Measurements from ENCODE around the gene PHETA1.

The PHETA1 gene

GRCh38 chr12:111314953-111315539, 53.8 kb downstream of the PHETA1 start:
- H3K27ac ChIP-seq = no peak overlapping the region
- H3K4me1 ChIP-seq (ENCODE audit: control insufficient read depth in 1 of 2, insufficient read depth in 1 of 2, low read depth in 1 of 2, low read length in 1 of 2) = peaks cover 0 to 5% of the 10 kb centered on the region in 2 experiments
- H3K36me3 ChIP-seq = no peaks in the 10 kb centered on the region
- H3K27me3 ChIP-seq = no peaks in the 10 kb centered on the region
- no peaks in the 10 kb centered on the region for H3K9me3 ChIP-seq
- H3K4me3 ChIP-seq (ENCODE audit: low read depth in 1 of 2, low read length in 1 of 2) = no peak overlapping the region
- no peak for TF ChIP-seq CTCF (IDR thresholded peaks at IDR 0.05)

- Histone ChIP-seq H3K27me3 (no peaks in the 10 kb centered on the region), H3K27ac (no peak overlapping the region), H3K4me1 (ENCODE audit: control insufficient read depth in 1 of 2, insufficient read depth in 1 of 2, low read depth in 1 of 2, low read length in 1 of 2) (peaks cover 0 to 5% of the 10 kb centered on the region in 2 experiments), H3K9me3 (no peaks in the 10 kb centered on the region), H3K4me3 (ENCODE audit: low read depth in 1 of 2, low read length in 1 of 2) (no peak overlapping the region), H3K36me3 (no peaks in the 10 kb centered on the region)
- TF ChIP-seq CTCF (IDR thresholded peaks at IDR 0.05) = peak; percentile 89
Measured at GRCh38 chr12:111313833-111314259, 55.0 kb downstream of the PHETA1 start.

- Histone ChIP-seq H3K36me3 (no peaks in the 10 kb centered on the region), H3K27ac (no peak overlapping the region), H3K4me3 (ENCODE audit: low read depth in 1 of 2, low read length in 1 of 2) (no peak overlapping the region), H3K4me1 (ENCODE audit: control insufficient read depth in 1 of 2, insufficient read depth in 1 of 2, low read depth in 1 of 2, low read length in 1 of 2) (peaks cover 0 to 5% of the 10 kb centered on the region in 2 experiments), H3K27me3 (no peaks in the 10 kb centered on the region), H3K9me3 (no peaks in the 10 kb centered on the region)
- TF ChIP-seq CTCF (IDR thresholded peaks at IDR 0.05) = no peak
Measured at GRCh38 chr12:111312708-111313107, 56.2 kb downstream of the PHETA1 start.

- H3K27ac ChIP-seq = no peak overlapping the region
Measured at GRCh38 chr12:111312016-111312415, 56.9 kb downstream of the PHETA1 start.

GRCh38 chr12:111311011-111311410, 57.9 kb downstream of the PHETA1 start:
- no peaks in the 10 kb centered on the region for H3K36me3 ChIP-seq
- no peaks in the 10 kb centered on the region for H3K9me3 ChIP-seq
- no peak overlapping the region for H3K27ac ChIP-seq
- H3K4me1 ChIP-seq (ENCODE audit: control insufficient read depth in 1 of 2, insufficient read depth in 1 of 2, low read depth in 1 of 2, low read length in 1 of 2) = peaks cover 0 to 5% of the 10 kb centered on the region in 2 experiments
- no peaks in the 10 kb centered on the region for H3K27me3 ChIP-seq
- TF ChIP-seq CTCF (IDR thresholded peaks at IDR 0.05) = no peak
- H3K4me3 ChIP-seq (ENCODE audit: low read depth in 1 of 2, low read length in 1 of 2) = no peak overlapping the region

More at GRCh38 chr12:111312016-111312415, 56.9 kb downstream of the PHETA1 start:
- H3K36me3 ChIP-seq = no peaks in the 10 kb centered on the region
- no peaks in the 10 kb centered on the region for H3K9me3 ChIP-seq
- no peak for TF ChIP-seq CTCF (IDR thresholded peaks at IDR 0.05)
- H3K4me3 ChIP-seq (ENCODE audit: low read depth in 1 of 2, low read length in 1 of 2) = no peak overlapping the region
- H3K4me1 ChIP-seq (ENCODE audit: control insufficient read depth in 1 of 2, insufficient read depth in 1 of 2, low read depth in 1 of 2, low read length in 1 of 2) = peaks cover 0 to 5% of the 10 kb centered on the region in 2 experiments
- H3K27me3 ChIP-seq = no peaks in the 10 kb centered on the region
